H54 (cell line): ENCODE measurements around the gene MAD1L1.

Experiments
- DNase-seq: peaks from one replicate; pipeline ENCODE4 v3.0.0; 2011; ENCODE audit warnings: low spot score, mixed read lengths; ENCODE audit not compliant: insufficient read length
- FAIRE-seq: peaks from 3 replicates; lab custom pipeline; 2011; peaks lifted over from hg19 to GRCh38; lab: Jason Lieb, UNC
- POLR2A ChIP-seq: IDR thresholded peaks from 2 replicates; pipeline ENCODE4 v1.6.1; 2011; ENCODE audit warnings: low read depth, mild to moderate bottlenecking, low read length

Gene MAD1L1

GRCh38 chr7:2033586-2034135 is 199.1 kb downstream of the MAD1L1 start:
- no peak for FAIRE-seq
- TF ChIP-seq POLR2A = no peak
- no peak for DNase-seq

DNA sequence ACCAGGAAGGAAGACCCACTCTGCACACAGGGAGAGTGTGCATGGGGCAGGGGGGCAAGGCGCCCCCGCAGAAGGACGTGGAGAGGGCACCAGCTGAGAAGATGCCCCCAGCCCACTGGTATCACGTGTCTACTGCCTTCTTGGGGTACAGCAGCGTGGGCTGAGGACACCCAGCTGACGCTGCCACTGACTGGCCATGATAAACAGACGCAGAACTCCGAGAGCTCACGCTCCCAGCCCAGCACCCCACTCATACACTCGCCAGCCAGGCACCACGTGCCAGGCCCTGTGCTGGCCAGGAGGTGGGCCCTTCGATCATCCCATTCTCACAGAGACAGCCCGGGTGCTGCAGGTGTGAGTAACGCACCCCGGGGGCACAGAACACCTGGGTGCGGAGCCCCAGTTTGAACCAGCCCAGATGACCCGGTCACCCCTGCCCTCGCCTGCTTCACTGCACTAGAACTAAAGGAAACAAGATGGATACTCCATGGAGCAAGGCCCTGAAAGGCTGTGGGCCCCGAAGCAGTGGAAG is 199.8 kb downstream of the MAD1L1 start:
- FAIRE-seq = no peak
- no peak for TF ChIP-seq POLR2A
- no peak for DNase-seq

DNA sequence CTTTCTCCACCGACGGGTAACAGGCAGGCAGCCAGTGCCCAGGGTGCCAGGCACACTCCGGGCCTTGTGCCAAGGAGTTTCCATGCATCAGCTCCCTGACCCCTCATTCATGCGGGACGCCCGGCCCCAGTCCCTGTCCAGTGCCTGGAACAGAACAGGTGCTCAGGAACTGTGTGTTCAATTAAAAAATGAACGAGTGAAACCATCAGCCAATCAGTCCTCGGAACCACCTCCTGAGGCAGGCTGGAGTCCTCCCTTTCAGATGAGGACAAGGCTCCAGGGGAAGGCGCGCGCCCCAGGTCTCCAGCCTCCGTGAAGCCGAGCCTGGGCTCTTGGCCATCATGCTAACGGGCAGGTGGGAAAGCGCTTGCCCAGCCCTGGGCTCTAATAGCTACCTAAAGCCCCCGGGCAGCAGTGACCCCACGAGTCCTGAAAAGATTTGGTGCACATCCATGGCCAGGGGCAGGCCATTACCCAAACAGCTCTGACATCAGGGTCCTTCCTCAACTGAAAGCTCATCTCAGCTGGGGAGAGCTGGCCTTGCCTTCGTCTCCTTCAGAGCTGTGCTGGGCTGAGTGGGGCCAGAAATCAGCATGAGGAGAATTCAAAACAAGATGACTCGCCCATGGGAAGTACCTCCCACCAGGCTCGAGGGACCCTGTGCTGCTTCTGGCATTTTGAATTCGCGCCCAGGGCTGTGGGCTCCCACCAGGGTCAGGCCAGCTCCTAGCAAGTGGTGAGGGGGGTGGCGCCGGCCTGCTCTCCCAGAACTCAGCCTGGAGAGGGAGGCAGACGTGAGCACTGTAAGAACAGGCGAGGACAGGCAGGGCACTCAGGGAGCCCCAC is 200.5 kb downstream of the MAD1L1 start:
- TF ChIP-seq POLR2A = no peak
- FAIRE-seq (no peak), DNase-seq (no peak)

DNA sequence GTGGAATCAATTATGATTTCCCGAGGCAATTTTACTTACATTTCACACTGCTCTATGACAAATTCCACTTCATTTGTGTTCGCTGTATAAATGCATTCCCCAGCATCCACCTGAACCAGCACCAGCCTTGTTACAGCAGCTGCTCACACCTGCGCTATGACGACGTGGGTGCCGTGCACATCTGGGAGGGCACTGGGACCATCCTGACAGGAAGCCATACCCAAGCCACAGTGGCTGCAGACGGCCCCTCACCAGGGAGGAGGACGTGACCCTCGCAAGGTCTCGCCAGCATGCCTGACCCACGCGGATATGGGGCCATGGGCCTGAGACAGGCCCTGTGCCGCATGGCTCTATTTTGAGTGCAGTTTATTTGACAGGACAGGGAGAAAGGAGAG is 201.3 kb downstream of the MAD1L1 start:
- FAIRE-seq = no peak
- no peak for DNase-seq
- TF ChIP-seq POLR2A = no peak

GRCh38 chr7:2030475-2031450 is 202.0 kb downstream of the MAD1L1 start:
- no peak for TF ChIP-seq POLR2A
- no peak for FAIRE-seq
- no peak for DNase-seq

GRCh38 chr7:2029936-2030335 is 202.8 kb downstream of the MAD1L1 start:
- no peak for FAIRE-seq

DNA sequence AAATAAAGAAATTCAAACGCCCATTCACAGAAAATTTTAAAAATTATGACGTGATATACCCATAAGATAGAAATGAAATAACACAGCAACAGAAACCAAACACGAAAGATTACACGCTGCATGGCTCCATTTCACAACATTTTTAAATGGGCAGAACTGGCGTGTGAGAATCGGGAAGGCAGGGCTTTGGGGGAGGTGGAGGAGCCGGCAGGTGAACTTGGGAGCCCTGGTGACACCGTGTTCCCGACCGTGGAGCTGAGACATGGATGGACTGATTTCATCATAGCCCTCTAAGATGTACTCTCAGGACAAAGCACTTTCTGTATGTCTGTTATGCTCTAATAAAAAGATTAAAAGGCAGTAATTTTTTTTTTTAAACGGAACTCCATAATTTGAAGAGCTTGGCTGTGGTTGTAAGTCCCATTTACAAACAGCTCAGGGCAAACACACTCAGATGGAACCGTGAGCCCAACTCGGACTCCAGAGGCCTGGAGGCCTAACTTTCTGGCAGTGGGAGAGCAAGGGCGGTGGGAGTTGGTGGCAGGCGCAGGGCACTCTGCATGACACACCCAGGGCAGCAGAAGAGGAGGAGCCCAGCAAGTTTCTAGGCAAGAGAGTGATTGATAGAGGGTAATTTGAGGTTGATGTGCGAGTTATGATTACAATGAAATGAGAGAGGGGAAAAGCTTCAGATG is 203.4 kb downstream of the MAD1L1 start:
- DNase-seq (no peak), FAIRE-seq (no peak)
- no peak for TF ChIP-seq POLR2A

More at GRCh38 chr7:2029936-2030335, 202.8 kb downstream of the MAD1L1 start:
- DNase-seq = no peak
- no peak for TF ChIP-seq POLR2A

GRCh38 chr7:2028733-2029132 is 204.0 kb downstream of the MAD1L1 start:
- FAIRE-seq (no peak), DNase-seq (no peak)
- TF ChIP-seq POLR2A = no peak

GRCh38 chr7:2025188-2025587 is 207.6 kb downstream of the MAD1L1 start:
- FAIRE-seq = no peak
- no peak for DNase-seq
- TF ChIP-seq POLR2A = no peak

DNA sequence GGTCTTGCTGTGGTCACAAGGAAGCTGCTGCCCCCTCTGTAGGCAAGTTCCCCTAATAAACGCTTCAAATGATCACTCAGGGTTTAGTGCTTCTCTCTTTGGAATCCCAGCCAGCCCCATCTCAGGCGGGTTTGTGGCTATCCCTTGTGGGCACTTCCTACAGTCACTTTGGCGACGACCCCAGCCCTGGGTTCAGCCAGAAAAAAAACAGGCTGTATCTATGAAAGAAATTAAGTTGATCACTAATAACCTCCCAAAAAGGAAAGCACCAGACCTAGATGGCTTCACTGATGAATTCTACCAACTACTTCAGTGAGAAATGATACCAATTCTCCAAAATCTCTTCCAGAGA is 208.2 kb downstream of the MAD1L1 start:
- no peak for TF ChIP-seq POLR2A
- DNase-seq (no peak), FAIRE-seq (no peak)

DNA sequence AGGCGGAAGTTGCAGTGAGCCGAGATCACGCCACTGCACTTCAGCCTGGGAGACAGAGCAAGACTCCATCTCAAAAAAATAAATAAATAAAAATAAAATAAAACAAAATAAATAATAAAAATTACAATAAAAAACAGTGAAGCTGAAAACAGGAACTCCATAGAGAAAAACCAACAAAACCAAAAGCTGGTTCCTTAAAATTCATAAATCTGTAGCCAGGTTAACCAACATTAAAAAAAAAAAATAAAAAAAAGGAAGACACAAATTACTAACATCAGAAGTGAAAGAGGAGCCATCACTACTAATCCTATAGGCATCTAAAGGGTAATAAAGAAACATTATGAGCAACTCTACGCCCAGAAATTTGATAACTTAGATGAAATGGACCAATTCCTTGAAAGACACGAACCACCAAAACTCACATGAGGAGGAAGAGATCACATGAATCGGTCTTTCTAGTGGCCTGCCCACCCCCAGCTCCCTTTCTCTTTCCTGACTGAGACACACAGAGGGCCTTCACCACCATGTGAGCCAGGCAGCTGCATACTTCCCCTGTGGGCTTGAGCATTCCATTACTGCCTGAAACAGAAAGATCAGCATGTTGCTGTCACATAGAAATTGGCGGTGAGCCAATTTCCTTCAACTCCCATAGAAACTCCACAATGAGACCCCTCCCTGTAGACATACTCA is 208.7 kb downstream of the MAD1L1 start:
- no peak for TF ChIP-seq POLR2A
- DNase-seq (no peak), FAIRE-seq (no peak)

GRCh38 chr7:2022737-2023250 is 210.0 kb downstream of the MAD1L1 start:
- FAIRE-seq = no peak
- no peak for TF ChIP-seq POLR2A
- DNase-seq = no peak

- TF ChIP-seq POLR2A = no peak
- FAIRE-seq (no peak), DNase-seq (no peak)
Measured at GRCh38 chr7:2022021-2022409, 210.7 kb downstream of the MAD1L1 start.
